GM18526 (cell line): ENCODE data around the gene BTN2A1.

Source experiments
- POLR2A ChIP-seq: IDR thresholded peaks from 3 replicates; pipeline ENCODE4 v1.6.1; 2011; ENCODE audit not compliant: insufficient read length; ENCODE audit errors: extremely low read depth

The BTN2A1 gene

DNA sequence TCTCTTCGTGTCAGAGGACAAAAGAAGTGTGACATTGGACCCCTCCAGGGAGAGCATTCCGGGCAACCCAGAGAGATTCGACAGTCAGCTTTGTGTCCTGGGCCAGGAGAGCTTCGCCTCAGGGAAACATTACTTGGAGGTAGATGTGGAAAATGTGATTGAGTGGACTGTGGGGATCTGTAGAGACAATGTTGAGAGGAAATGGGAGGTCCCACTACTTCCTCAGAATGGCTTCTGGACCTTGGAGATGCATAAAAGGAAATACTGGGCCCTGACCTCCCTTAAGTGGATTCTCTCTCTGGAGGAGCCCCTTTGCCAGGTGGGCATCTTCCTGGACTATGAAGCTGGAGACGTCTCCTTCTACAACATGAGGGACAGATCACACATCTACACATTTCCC is 27.0 kb upstream of the BTN2A1 start:
- no peak for TF ChIP-seq POLR2A

DNA sequence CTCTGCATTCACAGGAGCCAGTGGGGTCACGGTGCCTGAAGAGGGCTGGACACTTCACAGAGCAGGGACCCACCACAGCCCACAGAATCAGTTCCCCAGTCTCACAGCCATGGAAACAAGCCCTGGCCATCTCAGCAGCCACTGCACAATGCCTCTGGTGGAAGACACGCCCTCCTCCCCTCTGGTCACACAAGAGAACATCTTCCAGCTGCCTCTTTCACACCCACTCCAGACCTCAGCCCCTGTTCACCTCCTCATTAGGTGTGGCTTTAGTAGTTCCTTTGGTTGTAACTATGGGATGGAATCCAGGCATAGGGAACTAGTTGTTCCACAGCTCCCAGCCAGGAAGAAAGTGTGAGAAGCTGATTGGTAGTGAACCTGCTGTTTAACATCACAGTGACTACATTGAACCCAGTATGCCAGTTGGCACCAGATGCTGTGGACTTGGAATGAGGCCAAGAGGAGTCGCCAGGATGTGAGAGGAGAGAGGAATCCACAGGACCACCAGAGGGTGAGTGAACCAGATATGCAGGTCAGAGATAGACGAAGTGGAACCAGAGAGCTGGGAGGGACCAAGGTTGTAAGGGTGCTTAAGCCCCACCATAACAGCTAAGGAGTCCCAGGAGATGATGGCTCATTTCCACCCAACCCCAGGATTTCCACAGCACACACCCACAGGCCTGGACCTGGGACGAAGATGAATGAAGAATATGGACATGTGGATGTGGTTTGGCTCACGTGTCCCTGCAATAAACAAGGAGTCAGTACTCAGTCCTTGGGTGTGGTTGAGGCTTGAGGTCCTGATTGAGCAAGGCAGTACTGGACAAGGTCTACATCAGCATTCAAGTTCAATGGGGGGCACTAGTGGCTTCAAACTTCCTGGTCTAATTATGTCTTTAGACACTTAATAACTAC is 26.2 kb upstream of the BTN2A1 start:
- no peak for TF ChIP-seq POLR2A

DNA sequence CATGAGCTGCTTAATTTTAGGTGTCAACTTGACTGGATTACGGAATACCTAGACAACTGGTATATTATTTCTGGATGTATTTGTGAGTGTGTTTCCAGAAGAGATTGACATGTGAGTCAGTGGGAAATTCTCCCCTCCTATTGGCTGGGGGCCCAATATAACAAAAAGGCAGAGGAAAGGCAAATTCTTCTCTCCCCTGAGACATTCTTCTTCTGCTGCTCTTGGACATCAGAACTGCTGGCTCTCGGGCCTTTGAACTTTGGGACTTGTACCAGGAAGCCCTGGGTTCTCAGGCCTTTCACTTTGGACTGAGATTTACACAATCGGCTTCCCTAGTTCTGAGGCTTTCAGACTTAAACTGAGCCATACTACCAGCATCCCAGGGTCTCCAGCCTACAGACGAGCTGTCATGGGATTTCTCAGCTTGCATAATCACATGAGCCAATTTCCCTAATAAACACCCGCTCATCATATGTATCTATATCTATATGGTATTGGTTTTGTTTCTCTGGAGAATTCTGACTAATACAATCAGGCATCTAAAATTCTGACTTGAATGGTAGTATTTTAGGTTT is 25.0 kb upstream of the BTN2A1 start:
- TF ChIP-seq POLR2A: no peak

DNA sequence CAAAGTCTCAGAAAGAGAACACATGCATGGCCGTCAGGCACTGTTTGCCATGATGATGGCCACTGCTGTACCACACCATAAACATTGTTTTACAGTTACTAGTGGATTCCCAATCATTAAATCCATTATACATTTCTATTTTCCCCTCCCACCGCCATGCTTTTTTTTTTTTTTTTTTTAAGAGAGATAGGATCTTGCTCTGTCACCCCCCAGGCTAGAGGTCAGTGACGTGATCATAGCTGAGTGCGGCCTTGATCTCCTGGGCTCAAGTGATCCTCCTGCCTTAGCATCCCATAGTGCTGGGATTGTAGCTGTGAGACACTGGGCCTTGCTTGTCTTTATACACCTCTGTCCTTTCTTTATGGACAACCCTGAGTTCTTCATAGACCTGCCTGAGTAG is 21.7 kb upstream of the BTN2A1 start:
- no peak for TF ChIP-seq POLR2A

DNA sequence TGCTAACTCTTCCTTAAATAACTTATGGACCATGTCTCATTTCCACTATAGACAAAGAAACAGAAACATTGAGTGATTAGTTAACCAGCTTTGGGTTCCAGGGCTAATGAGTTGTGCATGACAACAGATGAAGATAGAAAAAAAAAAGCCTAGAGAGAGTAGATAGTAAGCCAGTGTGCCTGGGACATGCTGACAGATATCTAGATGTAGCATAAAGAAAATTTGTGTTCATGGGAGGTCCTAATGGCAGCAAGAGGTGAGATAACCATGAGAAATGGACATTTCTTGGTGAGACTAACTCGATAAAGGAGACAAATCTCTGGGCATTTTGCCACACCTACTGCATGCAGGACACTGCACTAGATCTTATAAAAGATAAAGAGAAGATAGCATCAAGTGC is 20.2 kb upstream of the BTN2A1 start:
- no peak for TF ChIP-seq POLR2A

DNA sequence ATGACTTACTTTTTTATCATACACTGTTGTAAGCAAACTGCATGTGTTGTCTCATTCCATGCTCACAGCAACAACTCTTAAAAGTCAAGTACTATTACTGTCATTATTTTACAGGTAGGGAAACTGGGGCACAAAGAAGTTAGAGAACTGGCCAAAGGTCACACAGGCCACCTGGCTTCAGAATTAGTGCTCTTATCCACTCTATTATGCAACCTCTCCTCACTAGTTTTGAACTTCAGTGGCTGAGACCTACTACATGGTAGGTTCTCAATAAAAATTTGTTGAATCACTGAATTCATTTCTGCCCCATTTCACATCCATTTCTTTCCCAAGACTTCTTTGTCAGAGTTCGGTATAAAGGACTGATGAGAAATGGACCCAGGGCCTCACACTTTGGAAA is 19.8 kb upstream of the BTN2A1 start:
- TF ChIP-seq POLR2A: no peak

DNA sequence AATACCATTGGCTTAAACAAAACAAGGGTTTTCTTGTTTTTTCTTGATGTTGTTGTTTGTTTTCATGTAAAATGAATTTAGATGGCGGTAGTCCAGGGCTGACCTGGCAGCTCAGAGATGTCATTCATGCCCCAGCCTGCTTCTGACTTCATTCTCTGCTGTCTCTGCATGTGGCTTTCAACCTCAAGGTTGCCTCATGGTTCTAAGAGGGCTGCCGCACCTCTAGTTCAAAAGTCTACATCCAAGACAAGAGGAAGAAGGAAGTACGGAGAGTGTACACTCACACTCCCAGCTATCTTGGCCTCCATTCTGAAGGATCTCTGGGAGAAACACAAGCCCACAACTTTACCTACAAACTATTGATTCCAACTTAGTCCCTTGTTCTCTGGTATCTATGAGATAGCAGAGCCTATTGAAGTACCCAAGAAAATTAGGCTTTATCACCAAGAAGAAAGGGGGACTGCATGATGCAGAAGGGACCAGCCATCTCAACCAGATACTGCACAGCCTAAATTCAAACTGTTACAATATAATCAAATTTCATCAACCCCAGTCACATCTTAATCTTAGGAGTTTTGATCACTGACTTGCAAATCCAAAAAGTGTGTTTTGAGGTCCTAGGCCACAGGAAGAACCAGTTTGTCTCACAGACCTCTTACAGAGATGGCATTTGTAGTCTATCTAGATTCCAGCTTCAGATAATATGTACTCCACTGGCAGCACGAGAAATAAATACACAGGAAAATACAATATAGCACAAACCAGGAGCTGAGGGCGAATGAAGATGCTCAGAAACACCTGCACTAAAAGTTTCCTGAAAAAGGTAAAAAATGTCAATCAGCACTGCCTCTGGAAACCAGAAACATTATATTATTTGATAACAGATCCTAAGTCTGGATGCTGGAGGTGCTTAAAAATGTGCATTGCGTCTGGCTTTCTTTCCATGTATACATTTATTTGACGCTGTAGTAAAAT is 18.3 kb upstream of the BTN2A1 start:
- no peak for TF ChIP-seq POLR2A

DNA sequence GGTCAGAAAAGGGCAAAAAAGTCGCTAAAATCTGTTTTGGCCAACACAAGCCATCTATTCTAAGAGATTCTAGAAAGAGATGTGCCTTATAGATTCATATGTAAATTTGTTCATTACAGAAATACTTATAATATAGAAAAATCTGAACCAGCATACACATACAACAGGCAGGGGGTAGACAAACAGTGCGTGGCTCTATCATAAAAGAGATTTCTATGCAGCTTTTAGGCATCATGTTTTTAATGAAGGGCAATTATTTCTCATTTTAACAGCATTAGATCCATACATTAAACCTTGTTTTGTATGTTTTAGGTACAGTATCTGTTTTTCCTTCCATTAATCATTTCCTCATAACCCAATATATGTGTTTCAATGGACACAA is 16.8 kb upstream of the BTN2A1 start:
- TF ChIP-seq POLR2A: no peak

DNA sequence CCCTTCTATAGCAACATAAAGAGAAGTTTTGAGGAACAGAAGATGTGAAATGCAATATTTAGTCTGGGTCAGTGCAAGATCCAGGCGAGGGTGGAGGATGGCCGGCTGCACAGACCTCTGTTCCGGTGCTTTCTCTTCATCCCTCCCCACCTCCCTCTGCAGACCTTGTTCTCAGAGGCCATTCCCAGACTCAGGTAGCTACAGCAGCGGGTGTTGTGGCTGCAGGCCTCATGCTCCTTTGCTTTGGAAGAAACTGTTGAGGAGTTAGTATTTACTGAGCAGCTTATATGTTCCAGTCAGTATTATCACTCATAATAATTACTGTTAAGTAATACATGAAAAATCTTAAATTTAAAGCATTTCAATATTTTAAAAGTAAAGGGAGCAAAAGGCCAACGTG is 15.8 kb upstream of the BTN2A1 start:
- no peak for TF ChIP-seq POLR2A

DNA sequence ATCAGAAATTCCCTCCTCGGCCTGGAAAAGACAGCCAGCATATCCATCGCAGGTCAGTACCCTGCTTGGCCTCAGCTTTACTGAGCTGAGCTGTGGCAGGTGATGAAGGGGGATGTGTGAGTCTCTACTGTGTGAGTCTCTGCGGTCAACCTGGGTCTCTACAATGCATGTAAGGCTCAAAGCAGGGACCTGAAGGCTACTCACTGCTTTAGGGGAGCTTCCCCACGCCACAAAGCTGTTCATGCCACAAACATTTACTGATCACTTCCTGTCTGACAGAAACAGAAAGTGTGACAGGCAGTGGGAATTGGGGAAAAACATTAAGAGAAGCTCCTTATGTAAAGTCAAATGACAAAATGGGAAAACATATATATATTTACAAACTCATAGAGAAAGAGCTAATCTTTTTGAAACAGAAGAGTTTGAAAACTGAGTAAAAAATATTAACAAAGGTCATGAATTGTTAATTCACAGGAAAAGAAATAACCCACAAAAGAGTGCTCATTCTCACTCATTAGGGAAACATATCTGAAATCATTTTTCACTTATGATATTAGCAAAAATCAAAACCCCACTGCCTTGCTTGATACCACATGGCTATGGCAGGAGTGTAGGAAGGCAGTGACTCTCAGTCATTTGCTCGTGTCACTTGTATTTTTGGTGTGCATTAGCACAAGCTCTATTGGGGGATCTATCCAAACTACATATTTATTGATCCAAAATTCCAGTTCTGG is 11.7 kb upstream of the BTN2A1 start:
- no peak for TF ChIP-seq POLR2A

DNA sequence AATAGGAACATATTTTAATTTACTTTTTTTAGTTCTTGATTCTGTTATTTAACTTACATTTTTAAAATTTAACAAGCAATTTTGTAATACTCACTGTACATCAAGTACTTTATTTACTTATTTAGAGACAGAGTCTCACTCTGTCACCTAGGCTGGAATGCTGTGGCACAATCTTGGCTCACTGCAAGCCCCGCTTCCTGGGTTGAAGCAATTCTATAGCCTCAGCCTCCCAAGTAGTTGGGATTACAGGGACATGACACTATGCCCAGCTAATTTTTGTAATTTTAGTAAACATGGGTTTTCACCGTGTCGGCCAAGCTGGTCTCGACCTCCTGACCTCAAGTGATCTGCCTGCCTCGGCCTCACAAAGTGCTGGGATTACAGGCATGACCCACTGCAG is 10.5 kb upstream of the BTN2A1 start:
- TF ChIP-seq POLR2A: no peak

DNA sequence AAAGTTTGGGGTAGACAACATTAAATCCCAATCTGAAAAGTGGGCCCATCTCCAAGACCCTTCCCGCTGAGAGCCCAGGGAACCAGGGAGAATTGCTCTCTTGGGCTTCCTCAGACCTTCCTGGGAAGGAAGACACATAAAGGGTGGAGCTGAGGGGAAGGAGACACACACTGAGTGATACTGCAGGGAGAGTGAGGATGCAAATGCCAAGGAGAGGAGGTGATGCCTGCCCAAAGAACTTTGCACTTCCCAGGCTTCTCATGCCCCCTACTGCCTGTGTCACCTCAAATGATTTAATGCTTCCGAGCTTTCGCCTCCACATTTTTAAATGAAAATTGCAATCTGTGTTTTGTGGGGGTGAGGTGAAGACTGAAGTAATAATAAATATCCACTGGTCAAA is 7.5 kb upstream of the BTN2A1 start:
- TF ChIP-seq POLR2A: no peak

DNA sequence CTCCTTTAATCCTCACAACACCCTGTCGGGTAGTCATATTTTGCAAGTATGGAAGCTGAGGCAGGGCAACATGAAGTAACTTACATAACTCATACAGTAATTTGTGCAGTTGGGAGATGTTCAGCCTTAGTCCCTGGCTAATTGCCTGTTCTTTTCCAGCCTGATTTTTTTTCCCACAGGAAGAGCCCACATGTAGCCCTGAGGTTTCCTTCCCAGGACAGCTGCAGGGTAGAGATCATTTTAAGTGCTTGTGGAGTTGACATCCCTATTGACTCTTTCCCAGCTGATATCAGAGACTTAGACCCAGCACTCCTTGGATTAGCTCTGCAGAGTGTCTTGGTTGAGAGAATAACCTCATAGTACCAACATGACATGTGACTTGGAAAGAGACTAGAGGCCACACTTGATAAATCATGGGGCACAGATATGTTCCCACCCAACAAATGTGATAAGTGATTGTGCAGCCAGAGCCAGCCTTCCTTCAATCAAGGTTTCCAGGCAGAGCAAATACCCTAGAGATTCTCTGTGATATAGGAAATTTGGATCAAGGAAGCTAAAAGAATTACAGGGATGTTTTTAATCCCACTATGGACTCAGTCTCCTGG is 5.0 kb upstream of the BTN2A1 start:
- no peak for TF ChIP-seq POLR2A

DNA sequence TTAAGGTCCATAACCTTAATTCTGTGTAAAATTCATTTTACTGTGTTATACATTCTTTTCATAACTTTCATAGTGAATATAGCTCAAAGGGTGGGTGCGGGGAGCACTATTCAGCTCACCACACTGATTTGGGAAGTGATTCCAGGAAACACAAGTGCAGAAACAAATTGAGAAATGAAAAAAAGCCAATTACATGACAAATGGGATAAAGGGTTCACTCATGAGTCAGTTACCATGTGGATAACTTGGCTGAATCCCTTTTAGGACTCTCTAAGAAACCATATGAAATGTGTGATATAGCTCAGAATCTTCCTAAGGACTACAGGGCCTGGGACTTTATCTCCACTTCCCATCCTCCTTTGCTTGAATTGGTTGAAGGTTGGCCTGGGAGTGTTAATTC is 3.1 kb upstream of the BTN2A1 start:
- TF ChIP-seq POLR2A: no peak
